GM23338 (cell line): Measurements from ENCODE around the gene LAMB1. TPM values are rescaled to one million over a fixed set of nuclear protein-coding genes. Genes with fewer than 3 reads are reported as not detected.

Experiments
- ATAC-seq: fragments of 200-7000 bp; cut with Tn5 transposase; 3 replicates; pipeline ENCODE4 v1.9.1; 2020
- DNase-seq: peaks from one replicate; pipeline ENCODE4 v3.0.0-alpha.2; 2015; ENCODE audit warnings: low spot score
- H2AFZ ChIP-seq: fragments of 200-600 bp; sonication (generic); 2 replicates; pipeline ENCODE4 v1.8.0; 2016; ENCODE audit warnings: antibody characterized with exemption, mild to moderate bottlenecking, moderate library complexity
- H3F3A ChIP-seq: fragments of 200-600 bp; sonication (generic); replicated peaks from 2 replicates; pipeline ENCODE4 v1.8.0; 2017; ENCODE audit warnings: antibody characterized with exemption, mixed run types, low read depth
- H3K27ac ChIP-seq: fragments of 200-600 bp; sonication (generic); 2 replicates; pipeline ENCODE4 v1.6.1; 2016; ENCODE audit warnings: low read depth
- H3K27me3 ChIP-seq: fragments of 200-600 bp; sonication (generic); 2 replicates; pipeline ENCODE4 v1.8.0; 2016; ENCODE audit warnings: mild to moderate bottlenecking, mixed run types, moderate library complexity; ENCODE audit not compliant: insufficient read depth
- H3K36me3 ChIP-seq: fragments of 200-600 bp; sonication (generic); 2 replicates; pipeline ENCODE4 v1.8.0; 2016; ENCODE audit warnings: mild to moderate bottlenecking; ENCODE audit not compliant: insufficient read depth
- H3K4me1 ChIP-seq: fragments of 200-600 bp; sonication (generic); 2 replicates; pipeline ENCODE4 v1.8.0; 2016; ENCODE audit warnings: mild to moderate bottlenecking, moderate library complexity; ENCODE audit not compliant: insufficient read depth
- H3K4me2 ChIP-seq: fragments of 200-600 bp; sonication (generic); 2 replicates; pipeline ENCODE4 v1.7.1; 2017; ENCODE audit warnings: mixed run types
- H3K4me3 ChIP-seq: fragments of 200-600 bp; sonication (generic); 2 replicates; pipeline ENCODE4 v1.6.1; 2016; ENCODE audit warnings: mixed run types
- H3K79me2 ChIP-seq: fragments of 200-600 bp; sonication (generic); replicated peaks from 2 replicates; pipeline ENCODE4 v1.8.0; 2017; ENCODE audit warnings: mild to moderate bottlenecking; ENCODE audit not compliant: insufficient read depth
- H3K9me2 ChIP-seq: fragments of 200-600 bp; sonication (generic); 2 replicates; pipeline ENCODE4 v1.8.0; 2017; ENCODE audit not compliant: insufficient read depth
- H4K20me1 ChIP-seq: fragments of 200-600 bp; sonication (generic); replicated peaks from 2 replicates; pipeline ENCODE4 v1.8.0; 2017; ENCODE audit warnings: mild to moderate bottlenecking; ENCODE audit not compliant: insufficient read depth
- H3K27ac Mint-ChIP-seq: 2 replicates; pipeline ENCODE4 v1.8.0; 2020; ENCODE audit warnings: inconsistent platforms, mild to moderate bottlenecking, moderate library complexity, mixed read lengths
- H3K27me3 Mint-ChIP-seq: 3 replicates; pipeline ENCODE4 v1.8.0; 2022; ENCODE audit warnings: low read depth, mild to moderate bottlenecking, moderate library complexity, mixed read lengths, inconsistent platforms; ENCODE audit not compliant: insufficient read depth, poor library complexity
- H3K36me3 Mint-ChIP-seq: 3 replicates; pipeline ENCODE4 v1.8.0; 2021; ENCODE audit warnings: low read depth, mild to moderate bottlenecking, inconsistent platforms, moderate library complexity, mixed read lengths
- H3K4me1 Mint-ChIP-seq: 3 replicates; pipeline ENCODE4 v1.8.0; 2020; ENCODE audit warnings: mild to moderate bottlenecking, inconsistent platforms, mixed read lengths
- H3K4me3 Mint-ChIP-seq: 3 replicates; pipeline ENCODE4 v1.8.0; 2021; ENCODE audit warnings: moderate library complexity, mild to moderate bottlenecking, inconsistent platforms, mixed read lengths
- H3K9me3 Mint-ChIP-seq: 3 replicates; pipeline ENCODE4 v1.8.0; 2020; ENCODE audit warnings: moderate library complexity, mild to moderate bottlenecking, inconsistent platforms, mixed read lengths
- CREB1 ChIP-seq: fragments of 250-450 bp; sonication (Bioruptor Pico); IDR thresholded peaks from 2 replicates; pipeline ENCODE4 v1.5.0; 2020; ENCODE audit warnings: low read depth, mild to moderate bottlenecking, moderate library complexity
- ETS1 ChIP-seq: IDR thresholded peaks from 2 replicates; pipeline ENCODE4 v1.6.1; 2016; ENCODE audit warnings: antibody characterized with exemption
- EZH2 ChIP-seq: fragments of 200-600 bp; sonication (generic); IDR thresholded peaks from one replicate; pipeline ENCODE4 v1.8.0; 2017; ENCODE audit warnings: antibody characterized with exemption, mild to moderate bottlenecking, low read depth; ENCODE audit not compliant: unreplicated experiment
- EZH2phosphoT487 ChIP-seq: fragments of 200-600 bp; sonication (generic); IDR thresholded peaks from one replicate; pipeline ENCODE4 v1.8.1; 2018; ENCODE audit warnings: antibody characterized with exemption; ENCODE audit not compliant: unreplicated experiment
- JUNB ChIP-seq: IDR thresholded peaks from one replicate; pipeline ENCODE4 v1.6.1; 2016; ENCODE audit warnings: antibody characterized with exemption; ENCODE audit not compliant: unreplicated experiment
- NANOG ChIP-seq: IDR thresholded peaks from 2 replicates; pipeline ENCODE4 v1.6.1; 2016; ENCODE audit warnings: antibody characterized with exemption, borderline replicate concordance
- POLR2AphosphoS5 ChIP-seq: IDR thresholded peaks from 2 replicates; pipeline ENCODE4 v1.6.1; 2016; ENCODE audit warnings: antibody characterized with exemption, low read depth
- STAT1 ChIP-seq: IDR thresholded peaks from one replicate; pipeline ENCODE4 v1.6.1; 2016; ENCODE audit warnings: antibody characterized with exemption; ENCODE audit not compliant: unreplicated experiment
- ZNF114 ChIP-seq: fragments of 250-450 bp; sonication (Bioruptor Pico); IDR thresholded peaks from 2 replicates; pipeline ENCODE4 v1.5.0; 2020; ENCODE audit warnings: mild to moderate bottlenecking, moderate library complexity
- ZNF331 ChIP-seq: fragments of 250-450 bp; sonication (Bioruptor Pico); IDR thresholded peaks from 2 replicates; pipeline ENCODE4 v1.5.0; 2020; ENCODE audit warnings: low read depth, mild to moderate bottlenecking, moderate library complexity
- ZNF462 ChIP-seq: fragments of 250-450 bp; sonication (Bioruptor Pico); IDR thresholded peaks from 2 replicates; pipeline ENCODE4 v1.5.0; 2020; ENCODE audit warnings: mild to moderate bottlenecking, moderate library complexity
- polyA plus RNA-seq: library from polyadenylated mRNA; unstranded; fragments of >200 nt; fragmentation: Nextera tagmentation; extraction: Ambion mirVana; gene quantifications from 2 replicates; pipeline ENCODE4 v1.2.1, GENCODE V29; 2016
- total RNA-seq: library from RNA; depleted of rRNA; stranded (reverse); fragments of >200 nt; shearing (Covaris generic); gene quantifications from 2 replicates; pipeline ENCODE4 v1.2.3, GENCODE V29; 2014
- TF ChIP-seq, protein P1 (sequence below), 2 experiments: fragments of 200-600 bp in 1 of 2; sonication (generic) in 1 of 2; conservative IDR thresholded peaks; 2 replicates each; pipeline versions ENCODE4 v1.5.1 to v1.6.1; 2016 to 2017; ENCODE audit warnings: antibody characterized with exemption in 2 of 2, low read depth in 2 of 2, mild to moderate bottlenecking in 2 of 2, moderate library complexity in 1 of 2
- TF ChIP-seq, protein P2 (sequence below): IDR thresholded peaks from one replicate; pipeline ENCODE4 v1.6.1; 2018; ENCODE audit warnings: antibody characterized with exemption; ENCODE audit not compliant: unreplicated experiment

Gene LAMB1
- total and polyA plus RNA-seq, 2 experiments from 2014 or later, result 53.5 to 57.8 TPM

- no peak for TF ChIP-seq NANOG
- no peak for TF ChIP-seq CREB1 (CRISPR knock-in tag)
- TF ChIP-seq ZNF331 (CRISPR knock-in tag), result no peak
- no peak for TF ChIP-seq EZH2
Measured at GRCh38 chr7:107913851-107914250, 89.1 kb downstream of the LAMB1 start (continued).

- TF ChIP-seq EZH2 (no peak), JUNB (no peak), ZNF114 (CRISPR knock-in tag) (no peak), STAT1 (no peak), ZNF462 (no peak), ZNF331 (CRISPR knock-in tag) (no peak), ETS1 (no peak), POLR2AphosphoS5 (no peak), CREB1 (CRISPR knock-in tag) (no peak), NANOG (no peak), EZH2phosphoT487 (no peak)
- TF ChIP-seq, protein P1, sequence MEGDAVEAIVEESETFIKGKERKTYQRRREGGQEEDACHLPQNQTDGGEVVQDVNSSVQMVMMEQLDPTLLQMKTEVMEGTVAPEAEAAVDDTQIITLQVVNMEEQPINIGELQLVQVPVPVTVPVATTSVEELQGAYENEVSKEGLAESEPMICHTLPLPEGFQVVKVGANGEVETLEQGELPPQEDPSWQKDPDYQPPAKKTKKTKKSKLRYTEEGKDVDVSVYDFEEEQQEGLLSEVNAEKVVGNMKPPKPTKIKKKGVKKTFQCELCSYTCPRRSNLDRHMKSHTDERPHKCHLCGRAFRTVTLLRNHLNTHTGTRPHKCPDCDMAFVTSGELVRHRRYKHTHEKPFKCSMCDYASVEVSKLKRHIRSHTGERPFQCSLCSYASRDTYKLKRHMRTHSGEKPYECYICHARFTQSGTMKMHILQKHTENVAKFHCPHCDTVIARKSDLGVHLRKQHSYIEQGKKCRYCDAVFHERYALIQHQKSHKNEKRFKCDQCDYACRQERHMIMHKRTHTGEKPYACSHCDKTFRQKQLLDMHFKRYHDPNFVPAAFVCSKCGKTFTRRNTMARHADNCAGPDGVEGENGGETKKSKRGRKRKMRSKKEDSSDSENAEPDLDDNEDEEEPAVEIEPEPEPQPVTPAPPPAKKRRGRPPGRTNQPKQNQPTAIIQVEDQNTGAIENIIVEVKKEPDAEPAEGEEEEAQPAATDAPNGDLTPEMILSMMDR (conservative IDR thresholded peaks at IDR 0.05; ENCODE audit: low read depth in 2 of 2), result no peak
- TF ChIP-seq, protein P2, sequence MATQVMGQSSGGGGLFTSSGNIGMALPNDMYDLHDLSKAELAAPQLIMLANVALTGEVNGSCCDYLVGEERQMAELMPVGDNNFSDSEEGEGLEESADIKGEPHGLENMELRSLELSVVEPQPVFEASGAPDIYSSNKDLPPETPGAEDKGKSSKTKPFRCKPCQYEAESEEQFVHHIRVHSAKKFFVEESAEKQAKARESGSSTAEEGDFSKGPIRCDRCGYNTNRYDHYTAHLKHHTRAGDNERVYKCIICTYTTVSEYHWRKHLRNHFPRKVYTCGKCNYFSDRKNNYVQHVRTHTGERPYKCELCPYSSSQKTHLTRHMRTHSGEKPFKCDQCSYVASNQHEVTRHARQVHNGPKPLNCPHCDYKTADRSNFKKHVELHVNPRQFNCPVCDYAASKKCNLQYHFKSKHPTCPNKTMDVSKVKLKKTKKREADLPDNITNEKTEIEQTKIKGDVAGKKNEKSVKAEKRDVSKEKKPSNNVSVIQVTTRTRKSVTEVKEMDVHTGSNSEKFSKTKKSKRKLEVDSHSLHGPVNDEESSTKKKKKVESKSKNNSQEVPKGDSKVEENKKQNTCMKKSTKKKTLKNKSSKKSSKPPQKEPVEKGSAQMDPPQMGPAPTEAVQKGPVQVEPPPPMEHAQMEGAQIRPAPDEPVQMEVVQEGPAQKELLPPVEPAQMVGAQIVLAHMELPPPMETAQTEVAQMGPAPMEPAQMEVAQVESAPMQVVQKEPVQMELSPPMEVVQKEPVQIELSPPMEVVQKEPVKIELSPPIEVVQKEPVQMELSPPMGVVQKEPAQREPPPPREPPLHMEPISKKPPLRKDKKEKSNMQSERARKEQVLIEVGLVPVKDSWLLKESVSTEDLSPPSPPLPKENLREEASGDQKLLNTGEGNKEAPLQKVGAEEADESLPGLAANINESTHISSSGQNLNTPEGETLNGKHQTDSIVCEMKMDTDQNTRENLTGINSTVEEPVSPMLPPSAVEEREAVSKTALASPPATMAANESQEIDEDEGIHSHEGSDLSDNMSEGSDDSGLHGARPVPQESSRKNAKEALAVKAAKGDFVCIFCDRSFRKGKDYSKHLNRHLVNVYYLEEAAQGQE, result no peak
- Mint-ChIP-seq H3K4me3 (no peak overlapping the region), H3K4me1 (no peaks in the 10 kb centered on the region), H3K36me3 (peaks cover 50% of the 10 kb centered on the region), H3K27me3 (no peaks in the 10 kb centered on the region), H3K27ac (no peak overlapping the region), H3K9me3 (no peaks in the 10 kb centered on the region)
- Histone ChIP-seq H3K79me2 (peaks cover 35% of the 10 kb centered on the region), H3K4me3 (no peak overlapping the region), H3K27me3 (no peaks in the 10 kb centered on the region), H3K4me2 (no peak overlapping the region), H4K20me1 (peaks cover 4% of the 10 kb centered on the region; the same call in 1 of the 2 replicates), H3K9me2 (no peaks in the 10 kb centered on the region), H3F3A (no peaks in the 10 kb centered on the region), H3K4me1 (no peaks in the 10 kb centered on the region), H3K36me3 (peaks cover 9% of the 10 kb centered on the region; the same call in 1 of the 2 replicates), H2AFZ (no peak overlapping the region), H3K27ac (no peak overlapping the region)
- ATAC-seq (no peak), DNase-seq (no peak)
Measured at GRCh38 chr7:107911981-107912380, 91.0 kb downstream of the LAMB1 start.
